Mesendoderm (in vitro differentiated cells): Measurements from ENCODE around the gene YEATS4.

Experiments used
- DNase-seq: peaks from one replicate; pipeline ENCODE4 v3.0.0; 2013
- H2AK5ac ChIP-seq: 2 replicates; pipeline ENCODE4 v1.6.1; 2013; ENCODE audit warnings: low read length, inconsistent platforms
- H2BK120ac ChIP-seq: 2 replicates; pipeline ENCODE4 v1.6.1; 2013; ENCODE audit warnings: low read depth, mild to moderate bottlenecking, low read length, moderate library complexity, mixed read lengths
- H2BK15ac ChIP-seq: replicated peaks from 2 replicates; pipeline ENCODE4 v1.6.1; 2013; ENCODE audit warnings: low read depth, mild to moderate bottlenecking, moderate library complexity
- H2BK5ac ChIP-seq: 2 replicates; pipeline ENCODE4 v1.6.1; 2013; ENCODE audit warnings: low read length, inconsistent platforms
- H3K18ac ChIP-seq: 2 replicates; pipeline ENCODE4 v1.6.1; 2013; ENCODE audit warnings: mild to moderate bottlenecking, low read length, mixed read lengths
- H3K23ac ChIP-seq: one replicate; pipeline ENCODE4 v1.6.1; 2013; ENCODE audit warnings: low read length
- H3K27ac ChIP-seq: 2 replicates; pipeline ENCODE4 v1.5.1; 2013; ENCODE audit warnings: low read depth, mild to moderate bottlenecking, inconsistent platforms, low read length, moderate library complexity
- H3K27me3 ChIP-seq: 2 replicates; pipeline ENCODE4 v1.6.1; 2013; ENCODE audit warnings: low read length, control low read depth, mild to moderate bottlenecking, inconsistent platforms; ENCODE audit not compliant: insufficient read depth, poor library complexity
- H3K36me3 ChIP-seq: 2 replicates; pipeline ENCODE4 v1.6.1; 2013; ENCODE audit warnings: low read length, inconsistent platforms; ENCODE audit not compliant: control insufficient read depth, insufficient read depth
- H3K4ac ChIP-seq: one replicate; pipeline ENCODE4 v1.6.1; 2013; ENCODE audit warnings: low read depth, mild to moderate bottlenecking, low read length, moderate library complexity
- H3K4me1 ChIP-seq: 2 replicates; pipeline ENCODE4 v1.6.1; 2013; ENCODE audit warnings: low read depth, low read length, inconsistent platforms; ENCODE audit not compliant: control insufficient read depth
- H3K4me2 ChIP-seq: 2 replicates; pipeline ENCODE4 v1.6.1; 2013; ENCODE audit warnings: low read length
- H3K4me3 ChIP-seq: 2 replicates; pipeline ENCODE4 v1.5.1; 2013; ENCODE audit warnings: mild to moderate bottlenecking, low read length
- H3K56ac ChIP-seq: one replicate; pipeline ENCODE4 v1.6.1; 2013; ENCODE audit warnings: low read length
- H3K79me1 ChIP-seq: 2 replicates; pipeline ENCODE4 v1.6.1; 2013; ENCODE audit warnings: low read length, inconsistent platforms
- H3K79me2 ChIP-seq: 2 replicates; pipeline ENCODE4 v1.6.1; 2013; ENCODE audit warnings: mild to moderate bottlenecking, low read length; ENCODE audit not compliant: control insufficient read depth, insufficient read depth
- H3K9ac ChIP-seq: 2 replicates; pipeline ENCODE4 v1.6.1; 2013; ENCODE audit warnings: low read length, inconsistent platforms
- H4K5ac ChIP-seq: one replicate; pipeline ENCODE4 v1.6.1; 2013; ENCODE audit warnings: low read length
- H4K8ac ChIP-seq: one replicate; pipeline ENCODE4 v1.6.1; 2013; ENCODE audit warnings: low read depth, mild to moderate bottlenecking, control low read depth, low read length, moderate library complexity
- WGBS: extraction: QIAGEN DNeasy Blood & Tissue Kit; methylation state at CpG from one replicate; pipeline ENCODE4 v1.1.7; 2013; ENCODE audit warnings: low lambda C conversion rate, missing lambda C conversion rate; ENCODE audit not compliant: insufficient coverage; ENCODE audit errors: extremely low coverage; 5-methylcytosine and 5-hydroxymethylcytosine counted together

YEATS4 gene

DNA sequence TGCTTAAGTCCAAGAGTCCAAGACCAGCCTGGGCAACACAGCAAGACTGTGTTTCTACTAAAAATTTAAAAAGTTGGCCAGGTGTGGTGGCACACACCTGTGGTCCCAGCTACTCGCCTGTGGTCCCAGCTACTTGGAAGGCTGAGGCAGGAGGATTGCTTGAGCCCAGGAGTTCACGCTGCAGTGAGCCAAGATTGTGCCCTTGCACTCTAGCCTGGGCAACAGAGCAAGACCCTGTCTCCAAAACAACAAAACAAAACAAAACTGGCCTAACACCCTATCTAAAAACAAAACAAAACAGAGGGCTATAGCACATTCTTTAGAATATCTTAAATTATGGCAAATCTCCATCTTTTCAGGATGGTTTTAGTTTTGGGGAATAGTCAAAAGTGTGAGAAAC is 14.5 kb upstream of the YEATS4 start:
- H4K5ac ChIP-seq: no peak overlapping the region
- H2BK5ac ChIP-seq: no peak overlapping the region
- H3K4ac ChIP-seq: no peak overlapping the region
- no peak for DNase-seq
- no peak overlapping the region for H3K4me2 ChIP-seq
- no peak overlapping the region for H2AK5ac ChIP-seq
- H3K4me3 ChIP-seq: no peak overlapping the region
- H2BK120ac ChIP-seq: no peak overlapping the region
- no peak overlapping the region for H3K9ac ChIP-seq
- no peaks in the 10 kb centered on the region for H3K27me3 ChIP-seq
- no peak overlapping the region for H3K27ac ChIP-seq
- H3K56ac ChIP-seq: no peak overlapping the region
- no peak overlapping the region for H3K18ac ChIP-seq
- WGBS: no CpG with 5 or more reads among the region's 2 CpGs
- no peak overlapping the region for H4K8ac ChIP-seq
- no peaks in the 10 kb centered on the region for H3K4me1 ChIP-seq
- H2BK15ac ChIP-seq: no peak overlapping the region
- H3K23ac ChIP-seq: no peak overlapping the region
- H3K79me1 ChIP-seq: no peaks in the 10 kb centered on the region
- H3K79me2 ChIP-seq: no peaks in the 10 kb centered on the region
- H3K36me3 ChIP-seq: no peaks in the 10 kb centered on the region

DNA sequence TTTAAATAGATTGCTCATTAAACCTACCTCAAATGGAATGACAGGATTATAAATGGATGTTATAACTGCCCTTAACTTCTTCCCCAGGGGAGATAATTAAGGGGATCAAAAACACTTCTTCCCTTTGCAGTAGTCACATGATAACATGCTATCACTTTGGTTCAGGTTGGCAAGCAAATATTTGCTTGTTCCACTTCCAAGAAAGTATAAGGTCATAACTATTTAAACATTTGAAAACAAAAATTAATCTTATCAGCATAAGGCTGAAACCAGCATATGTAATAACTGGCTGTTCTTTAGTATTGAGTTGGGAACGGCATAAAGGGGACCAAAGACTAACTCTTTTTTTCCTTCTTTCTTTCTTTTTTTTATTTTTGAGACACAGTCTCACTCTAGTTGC is 13.8 kb upstream of the YEATS4 start:
- H3K4me2 ChIP-seq: no peak overlapping the region
- H2BK15ac ChIP-seq: no peak overlapping the region
- no peak overlapping the region for H4K5ac ChIP-seq
- H3K4ac ChIP-seq: no peak overlapping the region
- H2BK120ac ChIP-seq: no peak overlapping the region
- DNase-seq: no peak
- H3K56ac ChIP-seq: no peak overlapping the region
- no peak overlapping the region for H3K23ac ChIP-seq
- no peak overlapping the region for H3K27ac ChIP-seq
- H3K79me2 ChIP-seq: no peaks in the 10 kb centered on the region
- no peak overlapping the region for H2BK5ac ChIP-seq
- no peaks in the 10 kb centered on the region for H3K4me1 ChIP-seq
- H3K9ac ChIP-seq: no peak overlapping the region
- H3K18ac ChIP-seq: no peak overlapping the region
- no peak overlapping the region for H3K4me3 ChIP-seq
- no peak overlapping the region for H2AK5ac ChIP-seq
- no peaks in the 10 kb centered on the region for H3K79me1 ChIP-seq
- no peaks in the 10 kb centered on the region for H3K36me3 ChIP-seq
- no peak overlapping the region for H4K8ac ChIP-seq
- H3K27me3 ChIP-seq: no peaks in the 10 kb centered on the region
- WGBS: no CpG with 5 or more reads among the region's 1 CpG

- Histone ChIP-seq H3K4me1 (no peaks in the 10 kb centered on the region), H3K36me3 (no peaks in the 10 kb centered on the region), H4K8ac (no peak within 1 kb of the TSS), H3K56ac (no peak within 1 kb of the TSS), H3K27ac (no peak within 1 kb of the TSS), H2BK15ac (no peak within 1 kb of the TSS), H3K27me3 (no peaks in the 10 kb centered on the region), H3K23ac (no peak within 1 kb of the TSS), H3K18ac (no peak within 1 kb of the TSS), H2BK5ac (no peak within 1 kb of the TSS), H3K79me1 (no peaks in the 10 kb centered on the region), H2BK120ac (no peak within 1 kb of the TSS), H4K5ac (no peak within 1 kb of the TSS), H3K4me3 (no peak within 1 kb of the TSS), H3K79me2 (no peaks in the 10 kb centered on the region), H3K9ac (no peak within 1 kb of the TSS), H2AK5ac (no peak within 1 kb of the TSS), H3K4me2 (no peak within 1 kb of the TSS), H3K4ac (no peak within 1 kb of the TSS)
- no CpG with 5 or more reads among the region's 4 CpGs for WGBS
- no peak for DNase-seq
Observed at GRCh38 chr12:69348162-69348938, 11.2 kb upstream of the YEATS4 start, which contains the start of gene LYZ. LYZ (plus strand) TSS chr12:69348381; CDS start chr12:69348409, 28 bp downstream.

DNA sequence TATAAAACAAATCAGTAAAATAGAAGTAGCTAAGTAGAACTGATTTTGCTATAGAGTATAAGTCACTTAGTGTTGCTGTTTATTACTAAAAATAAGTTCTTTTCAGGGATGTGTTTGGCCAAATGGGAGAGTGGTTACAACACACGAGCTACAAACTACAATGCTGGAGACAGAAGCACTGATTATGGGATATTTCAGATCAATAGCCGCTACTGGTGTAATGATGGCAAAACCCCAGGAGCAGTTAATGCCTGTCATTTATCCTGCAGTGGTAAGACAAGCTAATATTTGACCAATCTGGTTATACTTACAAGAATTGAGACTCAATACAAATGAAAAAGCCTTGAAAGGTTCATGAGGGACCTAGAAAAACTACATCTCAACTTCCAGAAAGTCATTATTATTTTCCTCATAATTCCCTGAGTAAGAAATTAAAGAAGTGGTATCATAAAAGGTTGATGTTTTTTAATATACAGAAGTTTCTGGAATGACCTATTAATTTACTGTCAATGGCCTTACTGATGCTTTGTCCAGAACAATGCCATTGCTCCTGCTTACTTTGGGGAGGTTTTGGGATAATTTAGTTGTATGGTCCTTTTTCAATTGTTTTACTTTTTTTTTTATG is 9.4 kb upstream of the YEATS4 start:
- no peaks in the 10 kb centered on the region for H3K36me3 ChIP-seq
- no peak overlapping the region for H3K18ac ChIP-seq
- H2BK5ac ChIP-seq: no peak overlapping the region
- no CpG with 5 or more reads among the region's 2 CpGs for WGBS
- no peak overlapping the region for H3K4ac ChIP-seq
- no peak overlapping the region for H2AK5ac ChIP-seq
- no peak overlapping the region for H3K4me2 ChIP-seq
- no peak overlapping the region for H4K8ac ChIP-seq
- H3K27ac ChIP-seq: no peak overlapping the region
- no peaks in the 10 kb centered on the region for H3K79me2 ChIP-seq
- no peak for DNase-seq
- H4K5ac ChIP-seq: no peak overlapping the region
- no peak overlapping the region for H3K56ac ChIP-seq
- no peak overlapping the region for H3K4me3 ChIP-seq
- no peak overlapping the region for H3K9ac ChIP-seq
- no peak overlapping the region for H2BK120ac ChIP-seq
- H3K79me1 ChIP-seq: no peaks in the 10 kb centered on the region
- no peak overlapping the region for H3K23ac ChIP-seq
- H3K27me3 ChIP-seq: no peaks in the 10 kb centered on the region
- H3K4me1 ChIP-seq: no peaks in the 10 kb centered on the region
- H2BK15ac ChIP-seq: no peak overlapping the region

GRCh38 chr12:69350777-69351176 is 8.8 kb upstream of the YEATS4 start:
- Histone ChIP-seq H2AK5ac (no peak overlapping the region), H3K4me1 (no peaks in the 10 kb centered on the region), H3K79me2 (no peaks in the 10 kb centered on the region), H3K56ac (no peak overlapping the region), H3K4me2 (no peak overlapping the region), H3K23ac (no peak overlapping the region), H2BK5ac (no peak overlapping the region), H3K4me3 (no peak overlapping the region), H4K5ac (no peak overlapping the region), H4K8ac (no peak overlapping the region), H2BK15ac (no peak overlapping the region), H2BK120ac (no peak overlapping the region), H3K4ac (no peak overlapping the region), H3K36me3 (no peaks in the 10 kb centered on the region), H3K27ac (no peak overlapping the region), H3K79me1 (no peaks in the 10 kb centered on the region), H3K27me3 (no peaks in the 10 kb centered on the region), H3K9ac (no peak overlapping the region), H3K18ac (no peak overlapping the region)
- WGBS: no CpG with 5 or more reads among the region's 1 CpG
- DNase-seq: no peak
